ENCODE data around the gene METTL8. TPM values are rescaled to one million over a fixed set of nuclear protein-coding genes. Genes with fewer than 3 reads are reported as not detected.

Gene METTL8
- total RNA-seq, 1 donor from 2014 or later: 22.9 TPM

GRCh38 chr2:171294608-171295007, 139.2 kb downstream of the METTL8 start:
- no peak for TF ChIP-seq CTCF (IDR thresholded peaks at IDR 0.05)
- ChIA-PET POLR2A (no interaction called here), CTCF (no interaction called here)
- intact Hi-C loops (cut with micrococcal nuclease): no loop called here
- H3K27ac Mint-ChIP-seq: no peak overlapping the region
- H3K9me3 Mint-ChIP-seq: peaks cover 5% of the 10 kb centered on the region
- no peaks in the 10 kb centered on the region for H3K27me3 Mint-ChIP-seq
- H3K36me3 Mint-ChIP-seq (ENCODE audit: low read depth): peaks cover 3% of the 10 kb centered on the region
- H3K4me3 Mint-ChIP-seq: no peak overlapping the region
- DNase-seq (no peak), ATAC-seq (ENCODE audit: low read depth) (no peak)
- no peaks in the 10 kb centered on the region for H3K4me1 Mint-ChIP-seq

DNA sequence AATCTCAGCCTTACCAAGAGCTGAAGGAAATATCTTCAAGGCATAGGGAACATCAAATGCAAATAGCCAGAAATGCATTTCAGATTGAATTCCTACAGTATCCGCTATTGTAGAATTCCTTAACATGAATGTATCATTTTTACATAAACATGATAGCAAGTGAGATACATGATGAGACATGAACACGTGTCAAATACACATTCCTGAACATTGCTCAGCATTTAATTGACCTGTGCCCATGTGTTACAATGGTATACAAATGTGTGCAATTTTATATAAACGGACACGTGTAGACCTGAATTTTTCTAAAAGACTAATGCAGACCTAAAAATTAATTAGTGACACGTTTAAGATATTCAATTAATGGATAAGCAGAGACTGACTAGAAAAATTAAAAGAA, 140.1 kb downstream of the METTL8 start:
- no peaks in the 10 kb centered on the region for H3K4me1 Mint-ChIP-seq
- H3K9me3 Mint-ChIP-seq: peaks cover 5% of the 10 kb centered on the region
- CTCF ChIA-PET: no interaction called here
- H3K27me3 Mint-ChIP-seq: no peaks in the 10 kb centered on the region
- POLR2A ChIA-PET: interaction anchor here (0.7 kb wide), 1 partner anchor 131 kb away, joined by 4 read pairs; no protein-coding TSS in a partner anchor
- peaks cover 3% of the 10 kb centered on the region for H3K36me3 Mint-ChIP-seq (ENCODE audit: low read depth)
- TF ChIP-seq CTCF (IDR thresholded peaks at IDR 0.05): no peak
- no peak for ATAC-seq (ENCODE audit: low read depth)
- DNase-seq: no peak
- intact Hi-C loops (cut with micrococcal nuclease): no loop called here
- H3K27ac Mint-ChIP-seq: no peak overlapping the region
- no peak overlapping the region for H3K4me3 Mint-ChIP-seq

- intact Hi-C loops (cut with micrococcal nuclease): no loop called here
- Mint-ChIP-seq H3K36me3 (ENCODE audit: low read depth) (peaks cover 3% of the 10 kb centered on the region), H3K27me3 (no peaks in the 10 kb centered on the region), H3K4me3 (no peak overlapping the region), H3K4me1 (no peaks in the 10 kb centered on the region), H3K27ac (no peak overlapping the region), H3K9me3 (peaks cover 4% of the 10 kb centered on the region)
- POLR2A ChIA-PET: no interaction called here
- CTCF ChIA-PET: no interaction called here
- TF ChIP-seq CTCF (IDR thresholded peaks at IDR 0.05): no peak
- no peak for ATAC-seq (ENCODE audit: low read depth)
- no peak for DNase-seq
Measured at GRCh38 chr2:171289991-171290390, 143.8 kb downstream of the METTL8 start.

- no peak overlapping the region for H3K27ac Mint-ChIP-seq
- no peaks in the 10 kb centered on the region for H3K4me1 Mint-ChIP-seq
- ChIA-PET POLR2A (no interaction called here), CTCF (no interaction called here)
- ATAC-seq (ENCODE audit: low read depth) (no peak), DNase-seq (no peak)
- intact Hi-C loops (cut with micrococcal nuclease): no loop called here
- H3K36me3 Mint-ChIP-seq (ENCODE audit: low read depth): no peaks in the 10 kb centered on the region
- H3K4me3 Mint-ChIP-seq: no peak overlapping the region
- H3K9me3 Mint-ChIP-seq: no peaks in the 10 kb centered on the region
- no peaks in the 10 kb centered on the region for H3K27me3 Mint-ChIP-seq
- no peak for TF ChIP-seq CTCF (IDR thresholded peaks at IDR 0.05)
Measured at GRCh38 chr2:171289316-171289715, 144.5 kb downstream of the METTL8 start.

GRCh38 chr2:171287611-171288010, 146.2 kb downstream of the METTL8 start:
- DNase-seq: no peak
- Mint-ChIP-seq H3K36me3 (ENCODE audit: low read depth) (no peaks in the 10 kb centered on the region), H3K4me3 (no peak overlapping the region), H3K27me3 (no peaks in the 10 kb centered on the region), H3K9me3 (no peaks in the 10 kb centered on the region), H3K27ac (no peak overlapping the region), H3K4me1 (no peaks in the 10 kb centered on the region)
- no peak for TF ChIP-seq CTCF (IDR thresholded peaks at IDR 0.05)
- intact Hi-C loops (cut with micrococcal nuclease): no loop called here
- CTCF ChIA-PET: interaction anchor here (0.7 kb wide), 1 partner anchor 128 kb away, joined by 3 read pairs; no protein-coding TSS in a partner anchor
- ATAC-seq (ENCODE audit: low read depth): no peak
- POLR2A ChIA-PET: no interaction called here
